Measurements from ENCODE around the gene GLCCI1. TPM values are rescaled to one million over a fixed set of nuclear protein-coding genes. Genes with fewer than 3 reads are reported as not detected.

Gene GLCCI1
- total and polyA plus RNA-seq, 2 of the 8 experiments (the other 6 are each of a cell fraction or from before 2014, with no cell fraction given) = 12.4 to 27.7 TPM

DNA sequence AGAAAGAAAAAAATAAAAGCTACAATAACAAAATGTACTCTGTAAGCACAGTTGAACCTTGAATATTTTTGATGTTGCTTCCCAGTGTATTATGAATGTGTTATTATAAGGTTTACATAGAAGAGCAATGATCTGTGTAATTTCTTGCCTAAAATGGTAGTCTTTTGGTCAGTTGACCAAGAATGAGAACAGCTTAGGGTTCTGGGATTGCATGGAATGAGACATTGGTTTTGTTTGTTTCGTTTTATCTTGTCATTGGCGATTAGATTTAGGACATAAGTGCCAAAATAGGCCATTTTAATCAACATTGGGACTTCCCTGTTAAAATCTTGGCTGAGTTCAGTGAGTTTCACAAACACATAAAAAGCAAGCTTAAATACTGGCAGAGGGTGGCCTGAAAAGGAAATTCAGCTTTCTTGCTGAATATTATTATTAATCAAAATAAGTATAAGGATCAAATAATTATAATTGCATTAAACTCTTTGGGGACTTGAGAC, 49.1 kb upstream of the GLCCI1 start:
- Histone ChIP-seq H3K36me3 (ENCODE audit: control insufficient read depth in 2 of 4, insufficient read depth in 4 of 4, low read length in 3 of 4) (no peaks in the 10 kb centered on the region), H2BK20ac (ENCODE audit: low read length) (no peak overlapping the region), H3K9me3 (ENCODE audit: insufficient read depth in 2 of 2, low read depth in 1 of 2, low read length in 1 of 2) (no peaks in the 10 kb centered on the region), H4K20me1 (replicated peaks in 1 of 2; ENCODE audit: control insufficient read depth in 1 of 2, insufficient read depth in 2 of 2, low read length in 2 of 2) (no peaks in the 10 kb centered on the region), H3K9ac (replicated peaks in 1 of 4; ENCODE audit: extremely low read depth in 1 of 4, low read depth in 3 of 4, low read length in 3 of 4) (no peak overlapping the region), H3K27ac (ENCODE audit: low read depth, low read length) (no peak overlapping the region), H3K4me2 (ENCODE audit: insufficient read depth in 1 of 2, low read depth in 2 of 2, low read length in 2 of 2) (no peak overlapping the region), H3K23ac (ENCODE audit: insufficient read length) (no peak overlapping the region), H3K18ac (ENCODE audit: extremely low read depth, low read length) (no peak overlapping the region), H2BK12ac (ENCODE audit: low read depth, low read length) (no peak overlapping the region), H3K4me3 (ENCODE audit: extremely low read depth in 1 of 4, insufficient read depth in 2 of 4, low read depth in 3 of 4, low read length in 4 of 4) (no peak overlapping the region), H2BK15ac (ENCODE audit: low read length) (no peak overlapping the region), H4K8ac (ENCODE audit: extremely low read depth, insufficient read depth, low read length) (no peak overlapping the region), H4K5ac (ENCODE audit: insufficient read length, low read depth, low read length) (no peak overlapping the region), H3K4me1 (replicated peaks in 1 of 4; ENCODE audit: control insufficient read depth in 3 of 4, insufficient read depth in 4 of 4, low read length in 3 of 4) (peaks cover 0 to 23% (median 2%) of the 10 kb centered on the region in 4 experiments; a peak in 3 of 7 replicates), H2BK120ac (replicated peaks; ENCODE audit: low read depth, low read length) (no peak overlapping the region), H3K23me2 (ENCODE audit: low read depth, low read length) (no peaks in the 10 kb centered on the region; the same call in 1 of the 2 replicates), H4K91ac (replicated peaks; ENCODE audit: insufficient read length, low read length) (no peak overlapping the region), H3K14ac (ENCODE audit: insufficient read length) (no peak overlapping the region), H2AK5ac (ENCODE audit: low read depth, low read length) (no peak overlapping the region), H2BK5ac (ENCODE audit: low read depth, low read length) (no peak overlapping the region), H2AFZ (ENCODE audit: low read length) (no peak overlapping the region), H3K79me1 (ENCODE audit: low read depth, low read length) (no peaks in the 10 kb centered on the region), H3K27me3 (replicated peaks in 1 of 4; ENCODE audit: control insufficient read depth in 3 of 4, extremely low read depth in 1 of 4, insufficient read depth in 3 of 4, low read length in 3 of 4) (no peaks in the 10 kb centered on the region), H3K4ac (replicated peaks; ENCODE audit: insufficient read length, low read depth, low read length) (no peak overlapping the region), H3K79me2 (ENCODE audit: control insufficient read depth in 1 of 2, insufficient read depth in 2 of 2, low read length in 2 of 2) (no peaks in the 10 kb centered on the region), H3K56ac (replicated peaks; ENCODE audit: insufficient read length, low read depth, low read length) (no peak overlapping the region)
- ChIA-PET CTCF (ENCODE audit: partially characterized antibody) (interaction anchor here (0.5 to 1.7 kb wide), 6 partner anchors 8 to 271 kb away, joined by 3 to 4 read pairs (median 4); no protein-coding TSS in a partner anchor), POLR2A (ENCODE audit: partially characterized antibody) (interaction anchor here (0.6 to 1.4 kb wide), 2 partner anchors 20 to 205 kb away, joined by 3 to 4 read pairs; no protein-coding TSS in a partner anchor)
- DNase-seq (ENCODE audit: low read depth in 1 of 2, low spot score in 2 of 2) = no peak
- no peak for FAIRE-seq
- WGBS, 2 experiments (ENCODE audit: extremely low coverage in 1 of 2, insufficient coverage in 1 of 2, insufficient read length in 1 of 2, insufficient replicate concordance in 2 of 2, low coverage in 1 of 2, low lambda C conversion rate in 2 of 2, missing lambda C conversion rate in 1 of 2) = 100% methylated on average over 2 of the region's 2 CpGs; no CpG with 5 or more reads in 1 of the 2 experiments
- no peak for TF ChIP-seq TCF12 (IDR thresholded peaks at IDR 0.05; ENCODE audit: low read depth, low read length)
- TF ChIP-seq SIX5 (IDR thresholded peaks at IDR 0.05; ENCODE audit: low read depth, low read length) = no peak
- no peak for TF ChIP-seq RNF2 (IDR thresholded peaks at IDR 0.05; ENCODE audit: borderline replicate concordance, low read depth, low read length, missing control alignments, poor library complexity, severe bottlenecking)
- TF ChIP-seq RBBP5 (IDR thresholded peaks at IDR 0.05; ENCODE audit: borderline replicate concordance, low read depth, low read length) = no peak
- no peak for TF ChIP-seq EGR1 (IDR thresholded peaks at IDR 0.05; ENCODE audit: borderline replicate concordance, low read depth, low read length)
- TF ChIP-seq, protein P1, sequence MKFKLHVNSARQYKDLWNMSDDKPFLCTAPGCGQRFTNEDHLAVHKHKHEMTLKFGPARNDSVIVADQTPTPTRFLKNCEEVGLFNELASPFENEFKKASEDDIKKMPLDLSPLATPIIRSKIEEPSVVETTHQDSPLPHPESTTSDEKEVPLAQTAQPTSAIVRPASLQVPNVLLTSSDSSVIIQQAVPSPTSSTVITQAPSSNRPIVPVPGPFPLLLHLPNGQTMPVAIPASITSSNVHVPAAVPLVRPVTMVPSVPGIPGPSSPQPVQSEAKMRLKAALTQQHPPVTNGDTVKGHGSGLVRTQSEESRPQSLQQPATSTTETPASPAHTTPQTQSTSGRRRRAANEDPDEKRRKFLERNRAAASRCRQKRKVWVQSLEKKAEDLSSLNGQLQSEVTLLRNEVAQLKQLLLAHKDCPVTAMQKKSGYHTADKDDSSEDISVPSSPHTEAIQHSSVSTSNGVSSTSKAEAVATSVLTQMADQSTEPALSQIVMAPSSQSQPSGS (IDR thresholded peaks at IDR 0.05; ENCODE audit: low read length) = no peak
- TF ChIP-seq, protein P2, sequence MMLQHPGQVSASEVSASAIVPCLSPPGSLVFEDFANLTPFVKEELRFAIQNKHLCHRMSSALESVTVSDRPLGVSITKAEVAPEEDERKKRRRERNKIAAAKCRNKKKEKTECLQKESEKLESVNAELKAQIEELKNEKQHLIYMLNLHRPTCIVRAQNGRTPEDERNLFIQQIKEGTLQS (IDR thresholded peaks at IDR 0.05; ENCODE audit: insufficient read depth, low read depth, low read length) = no peak
- TF ChIP-seq FOSL1 (IDR thresholded peaks at IDR 0.05; ENCODE audit: insufficient read depth, low read depth, low read length) = no peak
